DMS53 treated with DMSO at 0.1 percent for 48 hours (cell line): ENCODE data around the gene YIPF7.
A peak's percentile ranks its signal among the peaks of the same experiment; 100 is the strongest.

ENCODE experiments used
- DNase-seq: peaks from one replicate; lab custom pipeline; 2025; ENCODE audit not compliant: unreplicated experiment; lab: John Stamatoyannopoulos, UW

YIPF7 gene

DNA sequence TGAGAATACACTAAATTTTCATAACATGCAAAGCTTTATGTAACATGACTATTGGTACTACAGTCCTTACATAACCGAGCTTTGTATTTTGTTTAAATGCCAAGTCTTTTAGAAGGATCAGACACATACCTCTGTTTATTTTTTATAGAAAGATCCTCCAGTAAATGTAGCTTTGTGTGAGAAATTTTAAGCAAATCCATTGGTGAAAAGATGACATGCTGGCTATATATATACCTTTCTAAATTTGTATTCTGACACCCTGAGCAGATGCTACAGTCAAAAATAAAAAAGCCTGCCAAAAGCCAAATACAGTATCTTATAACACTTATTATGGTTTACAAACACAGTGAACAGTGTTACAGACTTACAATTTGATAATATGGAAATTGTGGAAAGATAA is at the start of gene YIPF7:
Gene YIPF7 (minus strand): TSS at position 201 of the 400 bp plus-strand sequence. CDS start 1,525 bp downstream, outside the sequence.
- no peak for DNase-seq

- no peak for DNase-seq
Observed at GRCh38 chr4:44701037-44701436, 49.6 kb upstream of the YIPF7 start.

DNA sequence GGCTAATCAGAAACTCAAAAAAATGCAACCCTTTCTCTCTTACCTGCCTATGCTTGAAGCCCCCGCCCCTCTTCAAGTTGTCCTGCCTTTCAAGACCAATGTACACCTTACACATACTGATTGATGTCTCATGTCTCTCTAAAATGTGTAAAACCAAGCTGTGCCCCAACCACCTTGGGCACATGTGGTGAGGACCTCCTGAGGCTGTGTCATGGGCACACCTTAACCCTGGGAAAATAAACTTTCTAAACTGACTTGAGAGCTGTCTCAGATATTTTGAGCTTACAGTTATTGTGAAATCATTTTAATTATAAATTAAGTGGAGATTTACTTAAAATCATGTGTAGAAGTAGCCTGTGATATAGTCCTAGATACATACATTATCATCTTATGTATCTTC is 49.0 kb upstream of the YIPF7 start:
- no peak for DNase-seq

GRCh38 chr4:44684648-44685047 is 33.2 kb upstream of the YIPF7 start:
- no peak for DNase-seq

- no peak for DNase-seq
Observed at GRCh38 chr4:44679060-44679459, 27.6 kb upstream of the YIPF7 start.

DNA sequence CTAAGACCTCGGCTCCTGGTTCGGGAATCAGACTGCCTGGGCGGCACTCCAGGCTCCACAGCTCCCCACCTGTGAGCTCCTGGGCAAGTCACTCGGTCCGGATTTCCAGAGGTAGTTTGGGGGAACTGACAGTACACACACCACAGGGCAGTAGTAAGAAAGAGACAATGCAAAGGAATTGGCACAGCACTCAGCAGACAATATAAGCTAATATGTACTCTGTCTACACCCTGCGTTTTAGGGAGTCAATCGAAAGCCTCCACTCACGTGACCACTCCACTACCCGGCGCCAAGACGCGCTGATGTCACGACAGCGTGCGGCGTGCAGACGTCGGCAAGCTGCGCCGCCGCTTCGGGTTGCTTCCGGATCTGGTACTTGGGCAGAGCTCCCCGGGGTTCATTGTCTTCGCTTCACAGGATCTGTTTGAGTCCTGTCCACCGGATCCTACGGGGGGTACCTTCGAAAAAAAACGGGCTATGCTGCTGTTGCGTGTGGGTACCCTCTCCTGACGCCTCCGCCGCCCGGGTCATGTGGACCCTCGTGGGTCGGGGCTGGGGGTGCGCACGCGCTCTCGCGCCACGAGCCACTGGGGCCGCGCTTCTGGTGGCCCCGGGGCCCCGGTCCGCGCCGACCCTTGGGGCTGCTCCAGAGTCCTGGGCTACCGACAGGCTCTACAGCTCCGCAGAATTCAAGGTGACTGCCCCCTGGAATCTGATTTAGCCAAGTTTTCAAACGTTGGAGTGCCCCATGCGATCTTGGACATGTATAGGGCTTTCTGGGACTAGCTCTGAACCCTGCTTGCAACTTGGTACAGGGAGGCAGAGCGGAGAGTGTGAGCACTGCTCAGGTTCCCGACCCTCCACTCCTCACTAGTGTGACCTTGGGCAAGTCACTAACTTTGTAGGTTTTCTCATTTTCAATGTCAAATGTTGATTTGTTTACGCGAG is 26.9 kb upstream of the YIPF7 start, which contains the start of gene GUF1:
Gene GUF1 (plus strand): TSS at position 327 of the 948 bp plus-strand sequence. CDS start 203 bp downstream, at position 530.
- DNase-seq, result peak; percentile 90

DNA sequence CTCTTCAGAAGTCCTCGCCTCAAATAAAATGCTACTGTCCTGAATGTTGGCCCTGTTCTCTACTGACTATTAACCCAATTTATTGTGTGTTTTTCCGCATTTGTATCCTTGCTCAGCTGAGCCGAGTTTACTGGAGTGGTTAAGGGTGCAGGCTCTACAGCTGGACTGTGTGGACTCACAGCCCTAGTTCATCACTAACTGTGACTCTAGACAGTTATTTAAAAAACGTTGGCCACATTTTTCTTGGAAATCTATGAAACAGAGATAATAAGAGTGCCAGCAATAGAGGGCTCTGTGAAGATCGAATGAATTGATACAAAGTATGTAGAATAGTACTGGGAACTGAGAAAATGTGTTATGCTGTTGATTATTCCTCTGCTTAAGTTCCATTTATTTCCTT is 23.9 kb upstream of the YIPF7 start:
- no peak for DNase-seq

DNA sequence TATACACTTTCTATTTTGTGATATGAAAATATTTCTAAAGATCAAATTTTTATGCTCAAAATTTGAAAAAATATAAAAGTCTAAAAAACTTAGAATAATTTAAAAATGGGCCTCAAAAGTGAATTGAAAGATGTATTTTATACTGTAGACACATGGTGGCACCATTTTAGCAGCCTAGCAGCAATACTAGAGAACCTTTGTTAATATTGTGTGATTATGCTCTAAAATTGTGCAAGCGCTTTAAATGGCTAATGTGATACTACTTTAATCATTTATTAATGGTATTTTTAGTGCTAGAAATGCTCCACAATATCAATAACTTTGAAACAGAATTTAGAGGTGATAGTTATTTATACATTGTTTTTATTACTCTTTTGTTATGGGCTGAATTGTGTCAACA is 23.0 kb upstream of the YIPF7 start:
- no peak for DNase-seq

DNA sequence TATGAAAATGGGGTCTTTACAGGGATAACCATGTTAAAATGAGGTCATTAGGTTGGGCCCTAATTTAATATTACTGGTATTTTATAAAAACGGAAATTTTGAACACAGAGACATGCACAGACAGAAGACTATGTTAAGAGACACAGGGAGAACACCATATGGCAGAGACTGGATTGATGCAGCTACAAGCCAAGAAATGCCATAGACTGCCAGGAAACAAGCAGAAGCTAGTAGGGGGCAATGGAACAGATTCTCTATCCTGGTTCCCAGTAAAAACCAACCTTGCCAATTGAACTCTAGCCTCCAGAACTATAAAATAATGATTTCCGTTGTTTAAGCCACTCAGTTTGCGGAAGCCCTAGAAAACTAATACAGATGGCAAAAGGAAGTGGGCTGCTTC is 20.2 kb upstream of the YIPF7 start:
- no peak for DNase-seq

GRCh38 chr4:44670506-44671199 is 19.2 kb upstream of the YIPF7 start:
- DNase-seq, result no peak

DNA sequence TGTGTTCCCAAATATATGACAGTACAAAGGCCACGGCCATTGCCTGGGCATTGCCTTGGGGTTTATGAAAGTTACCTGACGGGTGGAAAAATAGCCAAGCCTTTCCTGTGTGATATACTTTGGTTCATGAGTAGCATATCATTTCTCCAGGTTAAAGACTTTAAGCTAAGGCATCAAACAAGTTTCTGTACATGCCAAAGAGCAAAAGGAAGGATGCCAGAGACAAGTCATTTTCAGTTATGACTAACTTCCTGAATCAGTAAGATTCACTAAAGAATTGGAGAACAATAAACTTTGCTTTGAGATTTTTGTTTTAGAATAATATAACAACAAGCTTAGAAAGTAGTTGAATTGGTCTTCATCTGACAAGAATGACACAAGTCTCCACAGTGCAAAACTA is 17.1 kb upstream of the YIPF7 start:
- DNase-seq, result no peak

GRCh38 chr4:44663539-44664263 is 12.3 kb upstream of the YIPF7 start:
- DNase-seq, result no peak

- DNase-seq, result no peak
Observed at GRCh38 chr4:44662623-44663005, 11.2 kb upstream of the YIPF7 start.

GRCh38 chr4:44661940-44662622 is 10.7 kb upstream of the YIPF7 start:
- DNase-seq, result peak; percentile 62

GRCh38 chr4:44660396-44660795 is 9.0 kb upstream of the YIPF7 start:
- DNase-seq, result no peak

GRCh38 chr4:44652002-44652401 is 577 bp upstream of the YIPF7 start:
- DNase-seq, result no peak

GRCh38 chr4:44646151-44646550 is 5.3 kb downstream of the YIPF7 start:
- DNase-seq, result no peak

DNA sequence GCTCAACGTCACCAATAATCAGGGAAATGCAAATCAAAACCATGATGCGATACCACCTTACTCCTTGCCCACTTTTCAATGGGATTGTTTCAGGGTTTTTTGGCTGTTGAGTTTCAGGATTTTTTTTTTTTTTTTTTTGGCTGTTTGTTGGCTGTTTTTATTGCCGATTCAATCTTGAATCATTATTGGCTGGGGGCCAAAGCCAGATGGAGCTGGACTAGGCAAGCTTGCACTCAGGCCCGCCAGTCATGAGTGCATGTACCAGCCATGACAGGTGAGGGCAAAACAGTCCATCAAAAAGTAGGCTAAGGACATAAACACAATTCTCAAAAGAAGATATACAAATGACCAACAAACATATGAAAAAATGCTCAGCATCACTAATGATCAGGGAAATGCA is 13.3 kb downstream of the YIPF7 start:
- no peak for DNase-seq

GRCh38 chr4:44632733-44633132 is 18.7 kb downstream of the YIPF7 start:
- DNase-seq, result no peak

DNA sequence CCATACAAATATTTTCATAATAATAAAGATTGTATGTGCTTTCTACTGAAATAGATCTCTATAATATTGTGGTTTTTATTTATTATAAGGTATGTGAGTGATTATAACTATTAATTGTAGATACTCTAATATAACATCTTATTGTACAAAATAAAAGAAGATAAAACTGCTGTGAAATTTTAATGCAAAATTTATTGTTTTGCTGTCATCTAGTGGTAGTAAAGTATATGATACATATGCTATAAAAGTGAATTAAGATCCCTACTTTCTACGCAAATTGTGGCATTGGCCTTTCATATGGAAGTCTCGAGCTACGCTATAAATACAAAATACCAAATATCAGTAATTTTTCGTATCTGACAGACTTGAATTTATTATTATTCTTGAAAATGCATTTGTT is 19.3 kb downstream of the YIPF7 start:
- DNase-seq, result no peak
